A673 (cell line): ENCODE measurements around the gene PPP6R2.

Experiments used
- CTCF ChIP-seq: fragments of 300-800, 200-600 bp; sonication (generic); conservative IDR thresholded peaks from 2 replicates; pipeline ENCODE4 v1.5.1; 2017; ENCODE audit warnings: low read depth, mild to moderate bottlenecking, antibody characterized with exemption, low read length, moderate library complexity, mixed read lengths
- EZH2 ChIP-seq: fragments of 200-600 bp; sonication (generic); IDR thresholded peaks from 2 replicates; pipeline ENCODE4 v1.6.1; 2017; ENCODE audit warnings: borderline replicate concordance, low read depth, mild to moderate bottlenecking, mixed read lengths, antibody characterized with exemption, low read length; ENCODE audit not compliant: poor library complexity, severe bottlenecking

DNA sequence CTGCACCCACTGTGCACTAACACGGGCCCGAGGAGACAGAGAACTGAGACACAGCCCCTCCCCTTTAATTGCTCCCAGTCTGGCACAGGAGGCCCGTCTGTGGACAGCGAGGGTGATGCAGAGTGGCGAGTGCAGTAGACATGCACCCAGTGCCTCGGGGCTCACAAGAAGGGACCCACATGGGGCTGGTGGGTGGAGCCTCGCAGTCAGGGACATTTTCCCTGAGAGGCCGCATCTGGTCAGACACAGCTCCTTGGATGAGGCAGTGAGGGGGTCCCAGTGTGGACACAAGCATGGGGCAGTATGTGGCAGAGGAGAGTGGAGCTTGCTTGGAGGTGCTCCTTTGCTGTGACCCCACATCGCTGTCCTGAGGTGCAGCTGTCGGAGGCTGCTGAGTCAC, 76.9 kb downstream of the PPP6R2 start:
- TF ChIP-seq CTCF (no peak), EZH2 (no peak)
